K562 (cell line): ENCODE results near the gene POGZ. TPM values are rescaled to one million over a fixed set of nuclear protein-coding genes. Genes with fewer than 3 reads are reported as not detected.

ENCODE experiments used
- ATF7 ChIP-seq: fragments of 450-650 bp; IDR thresholded peaks from 2 replicates; pipeline ENCODE4 v1.7.1; 2014; ENCODE audit warnings: mild to moderate bottlenecking, moderate library complexity
- CREM ChIP-seq: IDR thresholded peaks from 2 replicates; pipeline ENCODE4 v1.6.1; 2014; ENCODE audit warnings: antibody characterized with exemption, low read depth
- GABPB1 ChIP-seq: sonication (generic); formaldehyde crosslinking; IDR thresholded peaks from 2 replicates; pipeline ENCODE4 v1.8.0; 2022; ENCODE audit warnings: mild to moderate bottlenecking, missing genetic modification reagents
- LEF1 ChIP-seq: fragments of 450-650 bp; IDR thresholded peaks from 2 replicates; pipeline ENCODE4 v1.6.1; 2016; ENCODE audit warnings: mild to moderate bottlenecking
- MAZ ChIP-seq, 2 experiments: fragments of 450-650 bp in 1 of 2; sonication (generic) in 1 of 2; formaldehyde crosslinking; IDR thresholded peaks in 1 of 2; conservative IDR thresholded peaks in 1 of 2; 2 replicates each; pipeline versions ENCODE4 v1.4.0 to v1.5.0; 2020; ENCODE audit warnings: mild to moderate bottlenecking in 1 of 2, missing genetic modification reagents in 1 of 2
- NUFIP1 ChIP-seq: fragments of 450-650 bp; IDR thresholded peaks from 2 replicates; pipeline ENCODE4 v1.6.1; 2018; ENCODE audit not compliant: partially characterized antibody
- POLR2H ChIP-seq: IDR thresholded peaks from 2 replicates; pipeline ENCODE4 v1.6.1; 2016; ENCODE audit warnings: missing genetic modification characterization, low read depth, mild to moderate bottlenecking, control low read depth, missing compliant biosample characterization, moderate library complexity
- SP2 ChIP-seq: IDR thresholded peaks from 2 replicates; pipeline ENCODE4 v1.6.1; 2011; ENCODE audit warnings: mild to moderate bottlenecking, low read depth, low read length, moderate library complexity; ENCODE audit not compliant: poor library complexity, severe bottlenecking; ENCODE audit errors: extremely low read depth
- SRSF1 ChIP-seq: fragments of 200-400 bp; formaldehyde crosslinking; IDR thresholded peaks from 2 replicates; pipeline ENCODE4 v1.6.1; 2017; ENCODE audit warnings: mild to moderate bottlenecking, low read depth, low read length, moderate library complexity
- TBP ChIP-seq: optimal IDR thresholded peaks from 2 replicates; pipeline ENCODE3; 2011; ENCODE audit warnings: low read depth, low read length, improper control_type of control experiment
- ZEB2 ChIP-seq: fragments of 450-650 bp; IDR thresholded peaks from 2 replicates; pipeline ENCODE4 v1.6.1; 2016
- ZNF146 ChIP-seq: IDR thresholded peaks from one replicate; pipeline ENCODE4 v1.6.1; 2018; ENCODE audit warnings: missing compliant biosample characterization; ENCODE audit not compliant: unreplicated experiment
- ZNF175 ChIP-seq: fragments of 200-800 bp; sonication (Bioruptor generic); IDR thresholded peaks from 2 replicates; pipeline ENCODE4 v1.6.1; 2016; ENCODE audit warnings: low read depth, mild to moderate bottlenecking, missing genetic modification characterization, missing compliant biosample characterization
- polyA plus RNA-seq, 8 experiments: library from polyadenylated mRNA; depleted of rRNA in 4 of 8; stranded (reverse) in 5 of 8; unstranded in 3 of 8; fragments of >200 nt; fragmentation: Nextera tagmentation in 2 of 8; fragmentation: Illumina TruSeq in 1 of 8; extraction: Ambion mirVana in 2 of 8; extraction: Trizol in 1 of 8; gene quantifications; 2 replicates each; pipeline versions ENCODE4 v1.2.1 to v1.2.3, GENCODE V29; 2011 to 2014; ENCODE audit warnings: inconsistent platforms in 1 of 8, missing spikeins in 1 of 8
- total RNA-seq, 7 experiments: library from RNA; depleted of rRNA in 6 of 7; stranded (reverse); fragments of >200 nt in 6 of 7; fragmentation: Illumina TruSeq in 2 of 7; extraction: Trizol in 2 of 7; gene quantifications; 2 replicates each; pipeline versions ENCODE4 v1.2.1 to v1.2.3, GENCODE V29; 2011 to 2021; ENCODE audit warnings: low replicate concordance in 1 of 7
- TF ChIP-seq, protein P1 (sequence below): fragments of 450-650 bp; IDR thresholded peaks from 2 replicates; pipeline ENCODE4 v1.6.1; 2016; ENCODE audit warnings: mild to moderate bottlenecking
- TF ChIP-seq, protein P2 (sequence below): sonication (generic); formaldehyde crosslinking; IDR thresholded peaks from 2 replicates; pipeline ENCODE4 v1.9.0; 2022; ENCODE audit warnings: mild to moderate bottlenecking, missing genetic modification reagents
- TF ChIP-seq, protein P3 (sequence below), 2 experiments: fragments of 150-350 bp in 1 of 2; IDR thresholded peaks; 2 replicates each; pipeline ENCODE4 v1.6.1; 2012 to 2016; ENCODE audit warnings: low read depth in 2 of 2, low read length in 2 of 2, mild to moderate bottlenecking in 1 of 2, moderate library complexity in 1 of 2
- TF ChIP-seq, protein P4 (sequence below), 2 experiments: fragments of 450-650 bp in 1 of 2; sonication (generic) in 1 of 2; formaldehyde crosslinking; conservative IDR thresholded peaks; 2 replicates each; pipeline versions ENCODE4 v1.4.0 to v1.8.1; 2020 to 2022; ENCODE audit warnings: mild to moderate bottlenecking in 1 of 2, missing genetic modification reagents in 1 of 2
- TF ChIP-seq, protein P5 (sequence below): sonication (generic); formaldehyde crosslinking; IDR thresholded peaks from 2 replicates; pipeline ENCODE4 v1.8.0; 2022; ENCODE audit warnings: missing genetic modification reagents, mild to moderate bottlenecking, borderline replicate concordance

POGZ gene
- total and polyA plus RNA-seq, 9 of the 15 experiments (the other 6 are each of a cell fraction or from before 2014, with no cell fraction given), result 9.4 to 40.6 (median 21.6) TPM

DNA sequence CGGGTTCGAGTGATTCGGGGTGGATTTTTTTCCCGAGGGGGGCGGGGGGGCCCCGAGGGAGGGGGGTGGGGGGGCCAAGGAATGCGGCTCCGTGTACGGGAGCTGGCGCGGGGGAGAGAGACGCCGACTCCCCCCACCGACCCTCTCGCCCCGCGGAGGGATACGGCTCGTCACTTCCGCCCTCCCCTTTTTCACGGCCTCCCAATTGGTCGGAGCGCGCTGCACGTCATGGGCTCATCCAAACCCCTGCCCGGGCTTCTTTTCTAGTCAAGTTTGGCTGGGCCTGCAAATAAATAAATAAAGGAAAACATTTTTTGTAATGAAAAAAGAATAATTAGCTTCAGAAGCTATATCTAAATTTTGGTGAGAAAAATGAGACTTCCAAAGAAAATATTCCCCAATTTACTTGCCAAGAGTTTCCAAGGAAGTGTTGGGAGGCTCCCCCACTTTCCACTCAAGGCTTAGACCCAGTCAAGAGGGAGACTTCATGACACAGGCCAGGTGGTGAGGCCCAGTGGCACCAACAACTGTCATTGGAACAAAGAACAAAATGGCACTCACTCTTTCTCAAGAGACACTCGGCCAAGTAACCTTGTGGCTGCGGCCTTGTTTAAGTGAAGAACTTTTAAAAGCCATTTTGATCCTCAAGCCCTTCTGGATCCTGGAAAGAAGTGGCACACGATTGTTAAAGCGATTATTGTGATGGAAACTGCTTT lies at the start of gene POGZ (continued):
- TF ChIP-seq, protein P1, sequence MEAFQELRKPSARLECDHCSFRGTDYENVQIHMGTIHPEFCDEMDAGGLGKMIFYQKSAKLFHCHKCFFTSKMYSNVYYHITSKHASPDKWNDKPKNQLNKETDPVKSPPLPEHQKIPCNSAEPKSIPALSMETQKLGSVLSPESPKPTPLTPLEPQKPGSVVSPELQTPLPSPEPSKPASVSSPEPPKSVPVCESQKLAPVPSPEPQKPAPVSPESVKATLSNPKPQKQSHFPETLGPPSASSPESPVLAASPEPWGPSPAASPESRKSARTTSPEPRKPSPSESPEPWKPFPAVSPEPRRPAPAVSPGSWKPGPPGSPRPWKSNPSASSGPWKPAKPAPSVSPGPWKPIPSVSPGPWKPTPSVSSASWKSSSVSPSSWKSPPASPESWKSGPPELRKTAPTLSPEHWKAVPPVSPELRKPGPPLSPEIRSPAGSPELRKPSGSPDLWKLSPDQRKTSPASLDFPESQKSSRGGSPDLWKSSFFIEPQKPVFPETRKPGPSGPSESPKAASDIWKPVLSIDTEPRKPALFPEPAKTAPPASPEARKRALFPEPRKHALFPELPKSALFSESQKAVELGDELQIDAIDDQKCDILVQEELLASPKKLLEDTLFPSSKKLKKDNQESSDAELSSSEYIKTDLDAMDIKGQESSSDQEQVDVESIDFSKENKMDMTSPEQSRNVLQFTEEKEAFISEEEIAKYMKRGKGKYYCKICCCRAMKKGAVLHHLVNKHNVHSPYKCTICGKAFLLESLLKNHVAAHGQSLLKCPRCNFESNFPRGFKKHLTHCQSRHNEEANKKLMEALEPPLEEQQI, result peak; percentile 64; the same call in 1 of the 2 replicates
- TF ChIP-seq SRSF1 (no peak), ZNF146 (CRISPR knock-in tag) (no peak), LEF1 (no peak), CREM (peak; percentile 97), MAZ (CRISPR knock-in tag; conservative IDR thresholded peaks at IDR 0.05 in 1 of 2, IDR thresholded peaks at IDR 0.05 in 1 of 2) (peak; percentile 73 to 89; a peak in 3 of 4 replicates), ZNF175 (CRISPR knock-in tag) (peak; percentile 63; the same call in 1 of the 2 replicates), POLR2H (peak; percentile 67), GABPB1 (CRISPR knock-in tag) (peak; percentile 90), ATF7 (peak; percentile 86), NUFIP1 (no peak), ZEB2 (no peak), SP2 (peak; percentile 28), TBP (peak; percentile 44)
- TF ChIP-seq, protein P2, sequence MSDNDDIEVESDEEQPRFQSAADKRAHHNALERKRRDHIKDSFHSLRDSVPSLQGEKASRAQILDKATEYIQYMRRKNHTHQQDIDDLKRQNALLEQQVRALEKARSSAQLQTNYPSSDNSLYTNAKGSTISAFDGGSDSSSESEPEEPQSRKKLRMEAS (CRISPR knock-in tag), result 0 out of 2 replicates have a peak, but pooled peaks have one; percentile 33
- TF ChIP-seq, protein P3, sequence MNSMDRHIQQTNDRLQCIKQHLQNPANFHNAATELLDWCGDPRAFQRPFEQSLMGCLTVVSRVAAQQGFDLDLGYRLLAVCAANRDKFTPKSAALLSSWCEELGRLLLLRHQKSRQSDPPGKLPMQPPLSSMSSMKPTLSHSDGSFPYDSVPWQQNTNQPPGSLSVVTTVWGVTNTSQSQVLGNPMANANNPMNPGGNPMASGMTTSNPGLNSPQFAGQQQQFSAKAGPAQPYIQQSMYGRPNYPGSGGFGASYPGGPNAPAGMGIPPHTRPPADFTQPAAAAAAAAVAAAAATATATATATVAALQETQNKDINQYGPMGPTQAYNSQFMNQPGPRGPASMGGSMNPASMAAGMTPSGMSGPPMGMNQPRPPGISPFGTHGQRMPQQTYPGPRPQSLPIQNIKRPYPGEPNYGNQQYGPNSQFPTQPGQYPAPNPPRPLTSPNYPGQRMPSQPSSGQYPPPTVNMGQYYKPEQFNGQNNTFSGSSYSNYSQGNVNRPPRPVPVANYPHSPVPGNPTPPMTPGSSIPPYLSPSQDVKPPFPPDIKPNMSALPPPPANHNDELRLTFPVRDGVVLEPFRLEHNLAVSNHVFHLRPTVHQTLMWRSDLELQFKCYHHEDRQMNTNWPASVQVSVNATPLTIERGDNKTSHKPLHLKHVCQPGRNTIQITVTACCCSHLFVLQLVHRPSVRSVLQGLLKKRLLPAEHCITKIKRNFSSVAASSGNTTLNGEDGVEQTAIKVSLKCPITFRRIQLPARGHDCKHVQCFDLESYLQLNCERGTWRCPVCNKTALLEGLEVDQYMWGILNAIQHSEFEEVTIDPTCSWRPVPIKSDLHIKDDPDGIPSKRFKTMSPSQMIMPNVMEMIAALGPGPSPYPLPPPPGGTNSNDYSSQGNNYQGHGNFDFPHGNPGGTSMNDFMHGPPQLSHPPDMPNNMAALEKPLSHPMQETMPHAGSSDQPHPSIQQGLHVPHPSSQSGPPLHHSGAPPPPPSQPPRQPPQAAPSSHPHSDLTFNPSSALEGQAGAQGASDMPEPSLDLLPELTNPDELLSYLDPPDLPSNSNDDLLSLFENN (IDR thresholded peaks at IDR 0.05; ENCODE audit: low read depth in 2 of 2, low read length in 2 of 2), result no peak
- TF ChIP-seq, protein P4, sequence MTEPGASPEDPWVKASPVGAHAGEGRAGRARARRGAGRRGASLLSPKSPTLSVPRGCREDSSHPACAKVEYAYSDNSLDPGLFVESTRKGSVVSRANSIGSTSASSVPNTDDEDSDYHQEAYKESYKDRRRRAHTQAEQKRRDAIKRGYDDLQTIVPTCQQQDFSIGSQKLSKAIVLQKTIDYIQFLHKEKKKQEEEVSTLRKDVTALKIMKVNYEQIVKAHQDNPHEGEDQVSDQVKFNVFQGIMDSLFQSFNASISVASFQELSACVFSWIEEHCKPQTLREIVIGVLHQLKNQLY (CRISPR knock-in tag; conservative IDR thresholded peaks at IDR 0.05), result no peak
- TF ChIP-seq, protein P5, sequence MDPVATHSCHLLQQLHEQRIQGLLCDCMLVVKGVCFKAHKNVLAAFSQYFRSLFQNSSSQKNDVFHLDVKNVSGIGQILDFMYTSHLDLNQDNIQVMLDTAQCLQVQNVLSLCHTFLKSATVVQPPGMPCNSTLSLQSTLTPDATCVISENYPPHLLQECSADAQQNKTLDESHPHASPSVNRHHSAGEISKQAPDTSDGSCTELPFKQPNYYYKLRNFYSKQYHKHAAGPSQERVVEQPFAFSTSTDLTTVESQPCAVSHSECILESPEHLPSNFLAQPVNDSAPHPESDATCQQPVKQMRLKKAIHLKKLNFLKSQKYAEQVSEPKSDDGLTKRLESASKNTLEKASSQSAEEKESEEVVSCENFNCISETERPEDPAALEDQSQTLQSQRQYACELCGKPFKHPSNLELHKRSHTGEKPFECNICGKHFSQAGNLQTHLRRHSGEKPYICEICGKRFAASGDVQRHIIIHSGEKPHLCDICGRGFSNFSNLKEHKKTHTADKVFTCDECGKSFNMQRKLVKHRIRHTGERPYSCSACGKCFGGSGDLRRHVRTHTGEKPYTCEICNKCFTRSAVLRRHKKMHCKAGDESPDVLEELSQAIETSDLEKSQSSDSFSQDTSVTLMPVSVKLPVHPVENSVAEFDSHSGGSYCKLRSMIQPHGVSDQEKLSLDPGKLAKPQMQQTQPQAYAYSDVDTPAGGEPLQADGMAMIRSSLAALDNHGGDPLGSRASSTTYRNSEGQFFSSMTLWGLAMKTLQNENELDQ (CRISPR knock-in tag), result 0 out of 2 replicates have a peak, but pooled peaks have one; percentile 29
